NCI-H748 treated with DMSO at 0.1 percent for 48 hours (cell line): ENCODE measurements around the gene MYO9A.

ENCODE experiments used
- DNase-seq: peaks from one replicate; lab custom pipeline; 2025; lab: John Stamatoyannopoulos, UW

MYO9A gene

DNA sequence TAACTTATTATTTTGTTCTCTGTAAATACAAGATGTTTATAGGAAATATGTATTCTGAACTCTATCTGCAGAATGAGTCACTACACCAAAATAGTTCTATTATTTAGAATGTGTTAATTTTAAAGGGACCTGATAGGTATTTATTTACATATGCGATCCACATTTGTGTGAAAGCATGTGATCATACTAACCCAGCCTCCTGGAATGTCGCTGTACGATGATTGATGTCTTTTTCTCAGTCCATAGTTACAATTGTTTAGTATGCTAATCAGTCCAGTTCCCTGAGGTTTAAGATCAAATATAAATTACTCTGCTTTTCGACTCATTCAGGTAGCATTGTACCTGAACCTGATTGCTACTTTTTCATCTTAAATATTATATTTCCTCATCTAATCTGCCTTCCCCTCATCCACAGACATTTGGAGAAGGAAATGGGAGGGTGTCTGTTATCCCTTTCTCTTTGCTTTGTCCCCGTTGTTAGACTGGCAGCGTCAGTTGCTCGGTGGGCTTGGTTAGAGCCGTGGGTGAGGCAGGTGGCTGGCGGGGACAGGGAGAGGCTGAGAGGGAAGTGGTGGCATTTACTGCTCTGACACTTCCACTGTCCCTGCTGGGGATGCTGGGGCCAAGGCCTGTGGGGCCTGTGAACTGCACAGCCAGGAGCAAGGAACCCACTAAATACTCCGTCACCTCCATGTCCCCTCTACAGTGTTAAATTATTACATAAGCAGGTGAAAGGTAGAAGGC, 335.4 kb downstream of the MYO9A start:
- no peak for DNase-seq

DNA sequence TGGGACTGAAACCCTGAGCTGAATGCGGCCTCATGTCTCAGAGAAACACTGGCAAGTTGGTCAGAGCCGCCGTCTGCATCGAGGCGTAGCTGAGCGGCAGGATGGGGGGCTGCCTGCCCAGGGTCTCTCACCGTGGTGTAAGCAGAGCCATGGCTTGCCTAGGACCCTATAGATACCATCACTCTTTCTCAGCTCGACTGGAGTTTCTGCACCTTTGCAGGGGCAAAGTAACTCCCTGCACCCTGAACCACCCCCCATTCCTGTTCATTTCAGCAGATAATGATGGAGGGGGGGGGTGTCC, 336.0 kb downstream of the MYO9A start:
- no peak for DNase-seq

DNA sequence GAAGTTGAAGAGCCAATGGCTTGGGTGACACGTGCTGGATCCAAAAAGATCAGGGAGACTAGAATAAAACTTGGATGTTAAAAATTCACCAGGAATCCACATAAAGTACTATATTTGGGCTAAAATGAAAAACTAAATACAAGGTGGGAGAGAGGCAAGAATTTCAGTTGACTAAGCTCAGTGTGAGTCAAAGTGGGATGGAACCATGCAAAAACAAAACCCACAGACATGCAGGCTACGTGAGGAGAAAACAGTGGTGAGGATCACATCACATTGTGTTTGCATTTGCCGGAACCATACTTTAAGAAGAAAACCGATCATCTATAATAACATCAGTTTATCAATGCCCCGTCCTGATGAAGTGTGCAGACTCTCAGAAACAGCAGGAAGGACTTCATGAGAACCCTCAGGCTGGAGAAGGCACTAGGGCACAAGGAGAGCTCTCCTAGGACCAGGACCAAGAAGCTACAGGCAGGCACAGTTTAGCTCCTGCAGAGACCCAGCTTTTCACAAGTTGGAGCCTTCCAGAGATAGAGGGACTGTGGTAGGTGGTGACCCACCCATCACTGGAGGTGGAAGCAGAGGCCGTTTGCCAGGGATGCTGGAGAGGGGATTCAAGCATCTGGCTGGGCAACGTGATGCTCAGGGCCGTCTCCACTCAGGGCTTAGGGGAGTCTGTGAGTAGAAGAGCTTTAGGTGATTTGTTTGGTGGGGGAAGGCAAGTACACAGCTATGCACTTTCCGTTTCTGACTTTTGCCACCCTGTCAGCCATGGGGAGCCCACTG, 336.6 kb downstream of the MYO9A start:
- no peak for DNase-seq

DNA sequence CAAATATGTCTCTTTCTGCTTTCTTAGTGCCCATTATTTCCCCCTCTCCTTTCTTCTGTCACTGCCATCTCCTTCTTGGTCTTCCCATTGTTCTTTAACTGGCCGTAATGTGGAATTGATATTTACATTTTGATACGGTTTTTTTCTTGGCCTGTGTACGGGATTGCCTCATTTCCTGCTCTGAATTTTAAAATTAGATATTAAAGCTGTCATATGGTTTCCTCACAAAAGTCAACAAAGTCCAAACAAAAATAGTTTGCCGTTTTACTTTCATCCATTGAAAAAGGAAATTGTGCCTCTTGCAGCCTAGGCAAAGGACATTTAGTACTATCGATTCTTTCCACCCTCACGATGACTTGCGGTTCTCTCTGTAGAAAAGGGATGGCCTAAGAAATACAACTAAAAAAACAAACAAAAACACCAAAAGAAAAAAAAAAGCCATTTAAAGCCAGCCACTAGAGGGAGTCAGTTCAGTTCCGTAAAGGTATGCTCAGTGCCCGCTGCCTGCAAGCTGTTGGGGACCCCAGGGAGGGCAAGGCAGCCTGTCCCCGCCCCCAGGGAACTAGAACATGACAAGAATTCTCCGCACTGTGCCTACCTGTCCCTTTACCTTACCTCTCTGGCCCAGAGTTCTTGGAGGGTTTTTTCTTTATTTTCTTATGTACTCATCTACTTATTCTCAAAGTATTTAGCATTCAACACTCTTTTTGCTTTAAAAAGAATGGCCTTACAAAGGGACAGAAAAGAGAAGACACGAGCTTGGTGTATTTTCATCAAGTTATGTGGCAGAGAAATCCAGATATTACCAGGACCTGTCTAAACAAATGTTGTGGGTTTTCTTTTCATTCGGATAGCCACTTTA, 337.6 kb downstream of the MYO9A start:
- no peak for DNase-seq

DNA sequence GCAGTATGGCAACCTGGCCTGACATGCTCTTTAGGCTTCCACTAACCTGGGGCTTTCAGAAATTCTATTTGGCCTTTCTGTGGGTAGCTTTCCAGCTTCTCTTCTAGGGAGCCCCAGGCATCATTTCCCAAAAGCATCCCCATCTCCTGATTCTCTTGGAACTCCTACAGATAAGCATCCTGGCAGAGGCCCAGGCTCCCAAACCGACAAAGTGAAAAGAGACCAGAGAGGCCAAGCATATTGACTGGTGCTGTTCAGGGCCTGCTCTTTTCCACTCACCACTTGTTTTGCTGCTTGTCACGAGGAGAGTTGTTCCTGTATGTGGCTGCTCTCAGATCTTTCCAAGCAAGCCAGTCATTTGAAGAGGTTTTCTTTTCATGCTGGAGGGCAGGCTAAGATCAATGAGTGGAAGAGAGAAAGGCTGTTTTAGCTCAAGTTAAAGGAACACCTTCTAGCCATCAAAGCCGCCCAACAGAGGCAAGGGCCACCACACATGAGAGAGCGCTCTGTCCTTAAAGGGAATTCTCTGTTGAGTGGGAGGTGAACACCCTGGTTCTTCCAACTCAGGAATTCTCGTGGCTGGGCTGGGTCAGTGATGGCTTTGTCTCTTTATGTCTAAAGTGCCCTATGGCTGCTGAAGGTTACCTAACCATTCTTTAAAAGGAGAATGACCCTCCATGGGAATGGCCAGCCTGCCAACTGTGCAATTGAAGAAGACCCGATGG, 338.7 kb downstream of the MYO9A start:
- DNase-seq: no peak

DNA sequence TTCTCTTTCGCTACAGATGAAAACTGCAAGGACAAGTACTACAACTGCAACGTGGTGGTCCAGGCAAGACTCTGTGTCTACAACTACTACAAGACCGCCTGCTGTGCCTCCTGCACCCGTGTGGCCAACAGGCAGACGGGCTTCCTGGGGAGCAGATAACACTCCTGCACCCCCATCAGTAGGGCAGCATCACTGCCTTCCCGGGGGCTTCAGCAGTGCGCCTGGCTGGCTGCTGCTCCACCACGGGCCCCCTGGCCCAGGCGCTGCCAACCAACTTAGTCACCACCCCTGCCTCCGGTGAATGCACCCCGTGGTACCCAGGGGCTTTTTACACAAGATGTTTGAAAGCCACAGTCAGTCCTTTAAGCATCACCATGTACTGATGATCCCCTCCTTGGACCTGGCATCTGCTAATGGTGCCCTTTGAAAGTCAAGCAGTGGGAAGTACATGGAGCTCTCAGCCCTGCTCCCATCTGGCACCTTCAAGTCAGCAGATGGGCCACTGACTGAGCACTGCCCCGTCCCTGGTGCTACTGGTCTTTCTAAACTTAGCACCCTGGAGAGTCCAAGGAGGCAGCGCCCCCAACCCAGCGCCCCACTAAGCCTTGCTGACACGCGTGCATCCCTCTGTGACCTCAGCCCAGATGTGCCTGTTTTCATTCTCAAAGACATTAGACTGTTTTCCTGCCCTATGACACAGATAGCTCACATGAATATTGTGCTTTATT, 340.6 kb downstream of the MYO9A start:
- no peak for DNase-seq

DNA sequence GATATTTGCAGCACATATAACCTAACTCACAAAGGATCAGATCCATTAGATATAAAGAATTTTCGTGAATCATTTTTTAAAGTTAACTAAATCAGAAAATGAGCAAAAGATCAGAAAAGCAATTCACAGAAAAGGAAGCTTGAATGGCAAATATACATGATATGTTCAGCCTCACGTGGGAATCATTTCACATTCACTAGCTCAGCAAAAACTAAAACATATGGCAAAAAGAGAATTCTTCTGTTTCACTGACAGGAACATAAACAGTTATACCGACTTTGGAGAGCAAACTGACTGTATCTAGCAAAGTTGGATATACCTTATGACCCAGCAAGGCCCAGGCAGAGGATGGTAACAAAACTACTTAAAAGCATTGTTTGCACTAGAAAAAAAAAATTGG, 341.6 kb downstream of the MYO9A start:
- no peak for DNase-seq

DNA sequence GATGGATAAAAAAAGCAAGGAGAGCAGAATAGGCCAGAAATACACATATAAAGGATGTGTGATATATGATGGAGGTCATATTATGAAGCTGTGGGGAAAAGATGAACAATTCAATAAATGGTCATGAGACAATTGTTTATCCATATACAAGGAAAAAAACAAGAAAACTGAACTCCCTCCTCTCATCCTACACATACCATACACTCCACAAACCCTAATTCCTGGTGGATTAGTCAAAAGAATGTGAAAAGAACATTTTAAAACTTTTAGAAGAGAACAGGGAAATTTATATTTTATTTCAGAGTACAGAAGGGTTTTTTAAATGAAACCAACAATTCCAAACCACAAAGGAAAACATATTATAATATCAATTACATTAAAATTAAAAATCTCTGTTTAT, 342.1 kb downstream of the MYO9A start:
- no peak for DNase-seq

DNA sequence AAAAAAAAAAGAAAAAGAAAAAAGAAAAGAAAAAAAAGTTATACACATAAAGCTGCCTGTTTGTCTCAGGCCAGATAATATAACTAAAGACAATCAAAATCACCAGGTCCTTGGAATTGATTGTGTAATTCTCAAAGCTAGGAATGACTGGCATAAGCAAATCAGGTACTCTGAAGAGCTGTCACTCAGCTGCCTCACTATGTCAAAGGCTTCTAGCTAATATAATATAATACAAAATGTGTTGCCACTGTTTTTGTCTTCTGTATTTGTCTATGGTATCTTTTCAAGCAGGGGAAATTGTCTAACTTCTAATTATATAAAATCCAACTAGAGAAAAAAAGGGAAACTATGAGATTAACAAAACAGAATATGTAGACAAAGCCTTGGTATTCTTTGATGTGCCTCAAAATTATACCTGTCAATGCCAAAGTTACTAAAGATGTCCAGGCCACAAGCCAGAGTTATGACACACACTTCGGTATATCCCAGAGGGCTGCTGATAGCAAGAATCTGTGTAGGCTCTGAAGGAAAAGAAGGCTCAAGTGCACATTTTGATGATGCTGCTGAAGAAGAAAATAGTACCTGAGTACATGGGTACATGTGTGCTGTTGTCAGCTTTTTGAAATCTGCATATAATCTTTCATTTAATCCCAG, 344.6 kb downstream of the MYO9A start:
- DNase-seq: no peak
